Measurements from ENCODE around the gene SYT12.

Gene SYT12

GRCh38 chr11:67054836-67055523, 32.0 kb downstream of the SYT12 start (continued):
- TF ChIP-seq ZNF148 (tag by site-specific recombination; IDR thresholded peaks at IDR 0.05; ENCODE audit: borderline replicate concordance) (no peak), ZNF114 (tag by site-specific recombination; IDR thresholded peaks at IDR 0.05) (no peak), YY2 (tag by site-specific recombination; IDR thresholded peaks at IDR 0.05) (peak; percentile 33; the same call in 1 of the 2 replicates), OVOL3 (tag by site-specific recombination; IDR thresholded peaks at IDR 0.05) (peak; percentile 49; the same call in 1 of the 2 replicates), ZNF707 (tag by site-specific recombination; IDR thresholded peaks at IDR 0.05) (no peak), ZNF623 (tag by site-specific recombination; IDR thresholded peaks at IDR 0.05) (no peak; the same call in 1 of the 2 replicates), ZNF768 (tag by site-specific recombination; IDR thresholded peaks at IDR 0.05) (no peak), ZNF501 (tag by site-specific recombination; IDR thresholded peaks at IDR 0.05) (peak; percentile 35; the same call in 1 of the 2 replicates)

GRCh38 chr11:67055812-67056211, 32.9 kb downstream of the SYT12 start:
- no peaks in the 10 kb centered on the region for H3K36me3 ChIP-seq (ENCODE audit: control insufficient read depth in 2 of 2, insufficient read depth in 1 of 2, low read length in 2 of 2)
- H3K9me3 ChIP-seq (ENCODE audit: control insufficient read depth, insufficient read depth, low read depth, low read length), result no peaks in the 10 kb centered on the region
- ChIA-PET CTCF (interaction anchor here (0.5 to 5.0 kb wide), 15 partner anchors 9 to 359 kb away, joined by 3 to 23 read pairs (median 4); partner anchors contain the start of gene SYT12), POLR2A (interaction anchor here (1.0 to 3.3 kb wide), 8 partner anchors 9 to 212 kb away, joined by 3 to 16 read pairs (median 4); partner anchors contain the start of genes KDM2A, PC, RCE1 and SYT12)
- H3K27ac ChIP-seq (ENCODE audit: extremely low read depth, low read depth, low read length), result no peak overlapping the region
- no peak overlapping the region for H3K4me3 ChIP-seq (ENCODE audit: low read depth, low read length)
- H3K4me1 ChIP-seq (ENCODE audit: control insufficient read depth, insufficient read depth, low read length), result peaks cover 9% of the 10 kb centered on the region
- TF ChIP-seq FEZF1 (tag by site-specific recombination; IDR thresholded peaks at IDR 0.05), result no peak
- TF ChIP-seq EGR2 (tag by site-specific recombination; IDR thresholded peaks at IDR 0.05; ENCODE audit: low read depth), result peak; percentile 85
- TF ChIP-seq KLF1 (tag by site-specific recombination; IDR thresholded peaks at IDR 0.05), result 0 out of 2 replicates have a peak, but pooled peaks have one; percentile 27
- TF ChIP-seq ZBTB20 (tag by site-specific recombination; IDR thresholded peaks at IDR 0.05), result no peak
- 0 out of 2 replicates have a peak, but pooled peaks have one; percentile 14 for TF ChIP-seq ZBTB48 (tag by site-specific recombination; IDR thresholded peaks at IDR 0.05)
- TF ChIP-seq ZNF426 (tag by site-specific recombination; IDR thresholded peaks at IDR 0.05), result no peak
- TF ChIP-seq ZNF610 (tag by site-specific recombination; IDR thresholded peaks at IDR 0.05; ENCODE audit: borderline replicate concordance), result no peak
- no peak for TF ChIP-seq YY2 (tag by site-specific recombination; IDR thresholded peaks at IDR 0.05)
- TF ChIP-seq ZNF18 (tag by site-specific recombination; IDR thresholded peaks at IDR 0.05), result no peak
- TF ChIP-seq ZNF768 (tag by site-specific recombination; IDR thresholded peaks at IDR 0.05), result no peak
- no peak for TF ChIP-seq ZNF658 (tag by site-specific recombination; IDR thresholded peaks at IDR 0.05)
- TF ChIP-seq ZNF561 (tag by site-specific recombination; IDR thresholded peaks at IDR 0.05; ENCODE audit: borderline replicate concordance), result no peak
- TF ChIP-seq ZNF423 (tag by site-specific recombination; IDR thresholded peaks at IDR 0.05), result no peak
- peak; percentile 54 for TF ChIP-seq ZIC2 (tag by site-specific recombination; IDR thresholded peaks at IDR 0.05)
- TF ChIP-seq ZNF747 (tag by site-specific recombination; IDR thresholded peaks at IDR 0.05), result no peak
- no peak for TF ChIP-seq RBAK (tag by site-specific recombination; IDR thresholded peaks at IDR 0.05)
- TF ChIP-seq ZNF335 (tag by site-specific recombination; conservative IDR thresholded peaks at IDR 0.05), result no peak
- no peak for TF ChIP-seq ZNF645 (tag by site-specific recombination; IDR thresholded peaks at IDR 0.05)
- no peak for TF ChIP-seq ZNF585B (tag by site-specific recombination; IDR thresholded peaks at IDR 0.05)
- no peak for TF ChIP-seq ZNF558 (tag by site-specific recombination; IDR thresholded peaks at IDR 0.05)
- peak; percentile 7 for TF ChIP-seq ZBTB26 (tag by site-specific recombination; optimal IDR thresholded peaks at IDR 0.05)
- TF ChIP-seq ZNF843 (tag by site-specific recombination; IDR thresholded peaks at IDR 0.05), result no peak
- TF ChIP-seq PRDM1 (tag by site-specific recombination; IDR thresholded peaks at IDR 0.05), result 0 out of 2 replicates have a peak, but pooled peaks have one; percentile 52
- peak; percentile 82 for TF ChIP-seq GLIS1 (tag by site-specific recombination; IDR thresholded peaks at IDR 0.05)
- TF ChIP-seq ZFP69B (tag by site-specific recombination; IDR thresholded peaks at IDR 0.05), result no peak
- peak; percentile 42; the same call in 1 of the 2 replicates for TF ChIP-seq KLF8 (tag by site-specific recombination; IDR thresholded peaks at IDR 0.05)
